Activated naive CD8-positive, alpha-beta T cell treated with anti-CD3 and anti-CD28 coated beads, Interleukin-2, amount 10 ng/mL, durations not matched to agents 7 days and 5 days (primary cell): ENCODE results near the gene SETBP1. TPM values are rescaled to one million over a fixed set of nuclear protein-coding genes. Genes with fewer than 3 reads are reported as not detected.
A peak's percentile ranks its signal among the peaks of the same experiment; 100 is the strongest.

Source experiments
- ATAC-seq: fragments of 150-1000 bp; cut with Tn5 transposase; one replicate; pipeline ENCODE4 v1.10.0; 2021; ENCODE audit warnings: low read depth, moderate library complexity
- POLR2A ChIA-PET: fragments of 350-600 bp; sonication (Branson Sonifier 250); formaldehyde crosslinking; loops from one replicate; lab custom pipeline; 2021; ENCODE audit warnings: antibody characterized with exemption; lab: Charles Lee
- DNase-seq: peaks from one replicate; pipeline ENCODE4 v3.0.0; 2021
- H3K27ac Mint-ChIP-seq: one replicate; pipeline ENCODE4 v1.8.0; 2022; ENCODE audit warnings: mild to moderate bottlenecking, mixed read lengths
- H3K27me3 Mint-ChIP-seq: one replicate; pipeline ENCODE4 v1.8.0; 2022; ENCODE audit warnings: mild to moderate bottlenecking, moderate library complexity, mixed read lengths
- H3K36me3 Mint-ChIP-seq: one replicate; pipeline ENCODE4 v1.8.0; 2021; ENCODE audit warnings: mild to moderate bottlenecking, mixed read lengths
- H3K4me1 Mint-ChIP-seq: one replicate; pipeline ENCODE4 v1.8.0; 2021; ENCODE audit warnings: mixed read lengths
- H3K4me3 Mint-ChIP-seq: one replicate; pipeline ENCODE4 v1.8.0; 2022; ENCODE audit warnings: mild to moderate bottlenecking, moderate library complexity, mixed read lengths
- H3K9me3 Mint-ChIP-seq: one replicate; pipeline ENCODE4 v1.8.0; 2021; ENCODE audit warnings: mixed read lengths
- total RNA-seq, 2 experiments: library from RNA; stranded (reverse); gene quantifications; one replicate each; pipeline ENCODE4 v1.2.3, GENCODE V29; 2021

SETBP1 gene
- total RNA-seq, 2 experiments from 2014 or later = 1.8 to 1.9 TPM

- DNase-seq (no peak), ATAC-seq (peak; percentile 36)
- peaks cover 50% of the 10 kb centered on the region for H3K27me3 Mint-ChIP-seq
- H3K4me3 Mint-ChIP-seq = peak overlapping the region; percentile 9
- POLR2A ChIA-PET = interaction anchor here (1.0 kb wide), 1 partner anchor 11 kb away, joined by 3 read pairs; no protein-coding TSS in a partner anchor
- H3K36me3 Mint-ChIP-seq = peaks cover 9% of the 10 kb centered on the region
- no peak overlapping the region for H3K27ac Mint-ChIP-seq
- peaks cover 1% of the 10 kb centered on the region for H3K9me3 Mint-ChIP-seq
- H3K4me1 Mint-ChIP-seq = peaks cover 28% of the 10 kb centered on the region
Observed at GRCh38 chr18:44733069-44733753, 52.5 kb downstream of the SETBP1 start.

GRCh38 chr18:44733754-44734465 is 53.2 kb downstream of the SETBP1 start:
- Mint-ChIP-seq H3K4me3 (no peak overlapping the region), H3K36me3 (peaks cover 6% of the 10 kb centered on the region), H3K9me3 (peaks cover 1% of the 10 kb centered on the region), H3K27ac (no peak overlapping the region), H3K4me1 (peaks cover 28% of the 10 kb centered on the region), H3K27me3 (peaks cover 48% of the 10 kb centered on the region)
- POLR2A ChIA-PET = interaction anchor here (1.0 kb wide), 1 partner anchor 11 kb away, joined by 3 read pairs; no protein-coding TSS in a partner anchor
- DNase-seq = no peak
- peak; percentile 26 for ATAC-seq

GRCh38 chr18:44735096-44735495 is 54.4 kb downstream of the SETBP1 start:
- POLR2A ChIA-PET = no interaction called here
- DNase-seq = no peak
- Mint-ChIP-seq H3K27ac (no peak overlapping the region), H3K4me3 (no peak overlapping the region), H3K4me1 (peaks cover 17% of the 10 kb centered on the region), H3K36me3 (peaks cover 3% of the 10 kb centered on the region), H3K9me3 (peaks cover under 1% of the 10 kb centered on the region), H3K27me3 (peaks cover 50% of the 10 kb centered on the region)
- ATAC-seq = no peak

- POLR2A ChIA-PET = no interaction called here
- no peak overlapping the region for H3K4me3 Mint-ChIP-seq
- peaks cover 49% of the 10 kb centered on the region for H3K27me3 Mint-ChIP-seq
- H3K27ac Mint-ChIP-seq = no peak overlapping the region
- peaks cover 11% of the 10 kb centered on the region for H3K4me1 Mint-ChIP-seq
- no peaks in the 10 kb centered on the region for H3K9me3 Mint-ChIP-seq
- ATAC-seq (no peak), DNase-seq (no peak)
- peaks cover 3% of the 10 kb centered on the region for H3K36me3 Mint-ChIP-seq
Observed at GRCh38 chr18:44736664-44737380, 56.1 kb downstream of the SETBP1 start.

GRCh38 chr18:44737623-44738022 is 56.9 kb downstream of the SETBP1 start:
- H3K27me3 Mint-ChIP-seq = peaks cover 50% of the 10 kb centered on the region
- H3K36me3 Mint-ChIP-seq = peaks cover 3% of the 10 kb centered on the region
- ATAC-seq = no peak
- POLR2A ChIA-PET = no interaction called here
- no peaks in the 10 kb centered on the region for H3K9me3 Mint-ChIP-seq
- H3K4me3 Mint-ChIP-seq = no peak overlapping the region
- no peak overlapping the region for H3K27ac Mint-ChIP-seq
- H3K4me1 Mint-ChIP-seq = peaks cover 9% of the 10 kb centered on the region
- no peak for DNase-seq

GRCh38 chr18:44740000-44740399 is 59.3 kb downstream of the SETBP1 start:
- Mint-ChIP-seq H3K4me3 (no peak overlapping the region), H3K36me3 (peaks cover 3% of the 10 kb centered on the region), H3K27me3 (peaks cover 54% of the 10 kb centered on the region), H3K9me3 (no peaks in the 10 kb centered on the region), H3K27ac (no peak overlapping the region), H3K4me1 (no peaks in the 10 kb centered on the region)
- DNase-seq (no peak), ATAC-seq (no peak)
- POLR2A ChIA-PET = no interaction called here

GRCh38 chr18:44741085-44741484 is 60.4 kb downstream of the SETBP1 start:
- DNase-seq (no peak), ATAC-seq (no peak)
- H3K27me3 Mint-ChIP-seq = peaks cover 55% of the 10 kb centered on the region
- no peaks in the 10 kb centered on the region for H3K9me3 Mint-ChIP-seq
- H3K4me1 Mint-ChIP-seq = no peaks in the 10 kb centered on the region
- no peak overlapping the region for H3K4me3 Mint-ChIP-seq
- H3K36me3 Mint-ChIP-seq = peaks cover 3% of the 10 kb centered on the region
- POLR2A ChIA-PET = no interaction called here
- no peak overlapping the region for H3K27ac Mint-ChIP-seq

- H3K36me3 Mint-ChIP-seq = peaks cover 3% of the 10 kb centered on the region
- H3K4me1 Mint-ChIP-seq = no peaks in the 10 kb centered on the region
- H3K4me3 Mint-ChIP-seq = no peak overlapping the region
- no peak overlapping the region for H3K27ac Mint-ChIP-seq
- no peaks in the 10 kb centered on the region for H3K9me3 Mint-ChIP-seq
- POLR2A ChIA-PET = no interaction called here
- H3K27me3 Mint-ChIP-seq = peaks cover 53% of the 10 kb centered on the region
- ATAC-seq = no peak
- no peak for DNase-seq
Observed at GRCh38 chr18:44741511-44741910, 60.8 kb downstream of the SETBP1 start.

- H3K27me3 Mint-ChIP-seq = peaks cover 50% of the 10 kb centered on the region
- no peaks in the 10 kb centered on the region for H3K4me1 Mint-ChIP-seq
- DNase-seq (no peak), ATAC-seq (no peak)
- H3K9me3 Mint-ChIP-seq = no peaks in the 10 kb centered on the region
- H3K27ac Mint-ChIP-seq = no peak overlapping the region
- POLR2A ChIA-PET = no interaction called here
- H3K36me3 Mint-ChIP-seq = peaks cover 1% of the 10 kb centered on the region
- no peak overlapping the region for H3K4me3 Mint-ChIP-seq
Observed at GRCh38 chr18:44742126-44742525, 61.4 kb downstream of the SETBP1 start.

GRCh38 chr18:44742718-44743311 is 62.1 kb downstream of the SETBP1 start:
- H3K27ac Mint-ChIP-seq = peak overlapping the region; percentile 14
- DNase-seq (no peak), ATAC-seq (no peak)
- H3K9me3 Mint-ChIP-seq = no peaks in the 10 kb centered on the region
- peaks cover 51% of the 10 kb centered on the region for H3K27me3 Mint-ChIP-seq
- H3K4me1 Mint-ChIP-seq = no peaks in the 10 kb centered on the region
- POLR2A ChIA-PET = no interaction called here
- no peak overlapping the region for H3K4me3 Mint-ChIP-seq
- peaks cover 1% of the 10 kb centered on the region for H3K36me3 Mint-ChIP-seq

- DNase-seq = no peak
- Mint-ChIP-seq H3K4me3 (no peak overlapping the region), H3K36me3 (peaks cover 1% of the 10 kb centered on the region), H3K4me1 (no peaks in the 10 kb centered on the region), H3K27ac (no peak overlapping the region), H3K9me3 (no peaks in the 10 kb centered on the region), H3K27me3 (peaks cover 51% of the 10 kb centered on the region)
- POLR2A ChIA-PET = no interaction called here
- ATAC-seq = no peak
Observed at GRCh38 chr18:44743631-44744030, 62.9 kb downstream of the SETBP1 start.

GRCh38 chr18:44744161-44745121 is 63.8 kb downstream of the SETBP1 start:
- Mint-ChIP-seq H3K9me3 (no peaks in the 10 kb centered on the region), H3K27me3 (peaks cover 57% of the 10 kb centered on the region), H3K36me3 (peaks cover 1% of the 10 kb centered on the region), H3K4me1 (no peaks in the 10 kb centered on the region), H3K4me3 (no peak overlapping the region), H3K27ac (no peak overlapping the region)
- no peak for ATAC-seq
- DNase-seq = no peak
- POLR2A ChIA-PET = no interaction called here
